Keratinocyte (primary cell): ENCODE results near the gene UBE2N. TPM values are rescaled to one million over a fixed set of nuclear protein-coding genes. Genes with fewer than 3 reads are reported as not detected.

Experiments
- DNase-seq: peaks from one replicate; pipeline ENCODE4 v3.0.0-alpha.2; 2011; ENCODE audit warnings: low read depth, missing footprints, low spot score
- FAIRE-seq: peaks from 2 replicates; lab custom pipeline; 2011; peaks lifted over from hg19 to GRCh38; lab: Jason Lieb, UNC
- H2AFZ ChIP-seq: 2 replicates; pipeline ENCODE4 v1.6.0; 2012; ENCODE audit warnings: low read length, control low read depth, inconsistent platforms; ENCODE audit not compliant: control insufficient read depth
- H3K27ac ChIP-seq: 2 replicates; pipeline ENCODE4 v1.5.1; 2011; ENCODE audit warnings: low read length; ENCODE audit not compliant: control insufficient read depth, insufficient read depth
- H3K27me3 ChIP-seq: 3 replicates; pipeline ENCODE4 v1.6.0; 2011; ENCODE audit warnings: low read length; ENCODE audit not compliant: control insufficient read depth, insufficient read depth; ENCODE audit errors: extremely low read depth
- H3K36me3 ChIP-seq, 2 experiments: 2 replicates in 1 of 2; 3 replicates in 1 of 2; pipeline ENCODE4 v1.5.1; 2011; ENCODE audit warnings: low read length in 2 of 2, mild to moderate bottlenecking in 1 of 2; ENCODE audit not compliant: control insufficient read depth in 2 of 2, insufficient read depth in 2 of 2; ENCODE audit errors: extremely low read depth in 1 of 2
- H3K4me1 ChIP-seq: 3 replicates; pipeline ENCODE4 v1.5.1; 2011; ENCODE audit warnings: low read length; ENCODE audit not compliant: control insufficient read depth, insufficient read depth; ENCODE audit errors: extremely low read depth
- H3K4me2 ChIP-seq: 3 replicates; pipeline ENCODE4 v1.6.0; 2011; ENCODE audit warnings: low read depth, low read length; ENCODE audit not compliant: control insufficient read depth, insufficient read depth; ENCODE audit errors: extremely low read depth
- H3K4me3 ChIP-seq, 3 experiments: fragments of 200-600 bp in 1 of 3; sonication (generic) in 1 of 3; 2 replicates in 2 of 3; 3 replicates in 1 of 3; pipeline ENCODE4 v1.5.1; 2011 to 2016; ENCODE audit warnings: low read length in 3 of 3, mild to moderate bottlenecking in 3 of 3, control low read depth in 2 of 3, inconsistent platforms in 1 of 3, low read depth in 1 of 3, mixed read lengths in 1 of 3, mixed run types in 1 of 3, moderate library complexity in 1 of 3; ENCODE audit not compliant: control insufficient read depth in 2 of 3, insufficient read depth in 2 of 3; ENCODE audit errors: extremely low read depth in 1 of 3
- H3K79me2 ChIP-seq: 2 replicates; pipeline ENCODE4 v1.6.0; 2012; ENCODE audit warnings: low read length; ENCODE audit not compliant: control insufficient read depth, insufficient read depth
- H3K9ac ChIP-seq: 3 replicates; pipeline ENCODE4 v1.6.0; 2011; ENCODE audit warnings: low read length; ENCODE audit not compliant: control insufficient read depth, insufficient read depth; ENCODE audit errors: extremely low read depth
- H3K9me1 ChIP-seq: 3 replicates; pipeline ENCODE4 v1.6.0; 2011; ENCODE audit warnings: low read length; ENCODE audit not compliant: control insufficient read depth, insufficient read depth; ENCODE audit errors: extremely low read depth
- H3K9me3 ChIP-seq: 2 replicates; pipeline ENCODE4 v1.5.1; 2012; ENCODE audit warnings: low read depth, low read length; ENCODE audit not compliant: control insufficient read depth
- H4K20me1 ChIP-seq: 3 replicates; pipeline ENCODE4 v1.6.0; 2011; ENCODE audit warnings: low read length; ENCODE audit not compliant: control insufficient read depth, insufficient read depth; ENCODE audit errors: extremely low read depth
- CTCF ChIP-seq, 3 experiments: IDR thresholded peaks in 1 of 3; conservative IDR thresholded peaks in 1 of 3; optimal IDR thresholded peaks in 1 of 3; 2 replicates in 2 of 3; 3 replicates in 1 of 3; pipeline versions ENCODE3 to v1.5.1; 2011; ENCODE audit warnings: low read length in 3 of 3, mild to moderate bottlenecking in 3 of 3, moderate library complexity in 2 of 3, control low read depth in 1 of 3, inconsistent platforms in 1 of 3; ENCODE audit not compliant: insufficient read depth in 2 of 3; ENCODE audit errors: extremely low read depth in 1 of 3
- EZH2 ChIP-seq: IDR thresholded peaks from one replicate; pipeline ENCODE4 v1.6.1; 2012; ENCODE audit warnings: inconsistent platforms, mild to moderate bottlenecking, low read length, moderate library complexity
- dilution Hi-C: fragments of 300-500 bp; cut with MboI; formaldehyde crosslinking; loops from one replicate; pipeline ENCODE4 v1.7.0; 2020; ENCODE audit warnings: low sequenced_read_pairs; ENCODE audit not compliant: extremely low pct_ligation_motif_present
- polyA plus RNA-seq, 5 experiments: library from polyadenylated mRNA; depleted of rRNA in 3 of 5; stranded (reverse) in 3 of 5; stranded (forward) in 1 of 5; unstranded in 1 of 5; fragments of >200 nt; gene quantifications; 1 replicate in 1 of 5; 2 replicates in 3 of 5; 3 replicates in 1 of 5; pipeline versions ENCODE4 v1.2.1 to v1.2.3, GENCODE V29; 2011 to 2012; ENCODE audit warnings: missing spikeins in 2 of 5, low read depth in 1 of 5, low replicate concordance in 1 of 5

UBE2N gene
- polyA plus RNA-seq, 1 donor (not counting 4 experiments of a cell fraction or from before 2014, with no cell fraction given) = 218 TPM

GRCh38 chr12:93429448-93429847 lies 12.3 kb downstream of the UBE2N start:
- Histone ChIP-seq H3K27me3 (no peaks in the 10 kb centered on the region), H3K79me2 (peaks cover 97% of the 10 kb centered on the region), H3K9ac (no peak overlapping the region), H4K20me1 (peaks cover 35% of the 10 kb centered on the region), H3K4me2 (no peak overlapping the region), H2AFZ (no peak overlapping the region), H3K36me3 (no peaks in the 10 kb centered on the region), H3K4me1 (peaks cover 21% of the 10 kb centered on the region), H3K9me3 (no peaks in the 10 kb centered on the region), H3K4me3 (no peak overlapping the region), H3K27ac (no peak overlapping the region), H3K9me1 (no peaks in the 10 kb centered on the region)
- no peak for TF ChIP-seq CTCF (optimal IDR thresholded peaks at IDR 0.05 in 1 of 3, IDR thresholded peaks at IDR 0.05 in 1 of 3, conservative IDR thresholded peaks at IDR 0.05 in 1 of 3; ENCODE audit: extremely low read depth in 1 of 3, insufficient read depth in 2 of 3, low read length in 3 of 3)
- TF ChIP-seq EZH2 = no peak
- FAIRE-seq = no peak
- no peak for DNase-seq
- dilution Hi-C loops = no loop called here

- Histone ChIP-seq H2AFZ (no peak overlapping the region), H3K4me3 (no peak overlapping the region), H4K20me1 (peaks cover 33% of the 10 kb centered on the region), H3K9ac (no peak overlapping the region), H3K79me2 (peaks cover 97% of the 10 kb centered on the region), H3K9me1 (no peaks in the 10 kb centered on the region), H3K27ac (no peak overlapping the region), H3K4me2 (no peak overlapping the region), H3K36me3 (peaks cover 0 to 4% of the 10 kb centered on the region in 2 experiments), H3K9me3 (no peaks in the 10 kb centered on the region), H3K27me3 (no peaks in the 10 kb centered on the region), H3K4me1 (peaks cover 21% of the 10 kb centered on the region)
- no peak for TF ChIP-seq CTCF (optimal IDR thresholded peaks at IDR 0.05 in 1 of 3, IDR thresholded peaks at IDR 0.05 in 1 of 3, conservative IDR thresholded peaks at IDR 0.05 in 1 of 3; ENCODE audit: extremely low read depth in 1 of 3, insufficient read depth in 2 of 3, low read length in 3 of 3)
- no peak for TF ChIP-seq EZH2
- DNase-seq (no peak), FAIRE-seq (peak; percentile 29)
- dilution Hi-C loops = no loop called here
Measured at GRCh38 chr12:93427779-93428564, 13.8 kb downstream of the UBE2N start.
